ENCODE results near the gene SCRT2. TPM values are rescaled to one million over a fixed set of nuclear protein-coding genes. Genes with fewer than 3 reads are reported as not detected.

Gene SCRT2
- total RNA-seq, 1 experiment from 2014 or later: not detected

DNA sequence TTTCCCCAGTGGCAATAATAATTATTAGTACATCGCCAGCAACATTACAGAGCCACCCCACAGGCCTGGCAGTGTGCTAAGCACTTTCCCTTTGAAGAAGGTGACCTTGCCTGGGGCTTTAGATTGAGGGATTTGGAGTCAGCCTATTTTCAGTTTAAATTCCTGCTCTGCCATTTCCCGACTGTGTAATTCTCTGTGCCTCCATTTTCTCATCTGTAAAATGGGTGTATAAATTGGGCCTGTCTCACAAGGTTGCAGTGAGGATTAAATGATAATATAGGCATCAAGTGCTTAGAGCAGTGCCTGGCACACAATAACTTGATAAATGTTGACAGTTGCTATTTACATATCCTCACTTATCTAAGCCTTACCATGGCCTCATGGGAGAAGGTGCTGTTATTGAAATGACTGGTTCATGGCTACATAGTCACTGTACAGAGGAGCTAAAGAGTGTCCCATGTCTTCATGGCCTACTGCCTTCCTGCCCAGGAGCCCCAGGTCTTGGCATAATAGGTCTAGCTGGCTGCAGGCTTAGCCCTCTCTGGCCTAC lies 5.1 kb upstream of the SCRT2 start:
- no peaks in the 10 kb centered on the region for H3K9me2 ChIP-seq (ENCODE audit: insufficient read depth)
- no TSS peak for BruUV-seq (replicated peaks)
- no peak overlapping the region for H3K27ac ChIP-seq (ENCODE audit: low read depth, low read length)
- H3K4me1 ChIP-seq (ENCODE audit: control insufficient read depth in 1 of 2, insufficient read depth in 2 of 2, low read length in 2 of 2): no peaks in the 10 kb centered on the region
- no peaks in the 10 kb centered on the region for H4K20me1 ChIP-seq (ENCODE audit: insufficient read depth)
- ATAC-seq: no peak
- H3K4me2 ChIP-seq (ENCODE audit: low read length): no peak overlapping the region
- no peak overlapping the region for H3K4me3 ChIP-seq (replicated peaks in 1 of 2; ENCODE audit: low read depth in 1 of 2, low read length in 2 of 2)
- H3K9me3 ChIP-seq (ENCODE audit: control insufficient read depth in 1 of 2, insufficient read depth in 1 of 2, low read depth in 1 of 2, low read length in 2 of 2): no peaks in the 10 kb centered on the region
- H2AFZ ChIP-seq (ENCODE audit: low read depth, low read length, poor library complexity, severe bottlenecking): no peak overlapping the region
- DNase-seq (ENCODE audit: low read depth, low spot score): no peak
- no peaks in the 10 kb centered on the region for H3K79me2 ChIP-seq (ENCODE audit: insufficient read depth, low read length)
- intact Hi-C loops (cut with micrococcal nuclease): no loop called here
- ChIA-PET CTCF (no interaction called here), RAD21 (ENCODE audit: low non-redundant PET in 1 of 2, low total read pairs in 2 of 2, uncharacterized antibody in 2 of 2, unreplicated experiment in 2 of 2) (no interaction called here), POLR2A (no interaction called here)
- H3K27me3 ChIP-seq (ENCODE audit: insufficient read depth, low read length): peaks cover 34% of the 10 kb centered on the region; the same call in 1 of the 2 replicates
- no peaks in the 10 kb centered on the region for H3K36me3 ChIP-seq (ENCODE audit: control insufficient read depth in 1 of 2, insufficient read depth in 2 of 2, low read length in 2 of 2)
- TF ChIP-seq MAX (IDR thresholded peaks at IDR 0.05): no peak
- H3K9ac ChIP-seq (ENCODE audit: low read length): no peak overlapping the region

DNA sequence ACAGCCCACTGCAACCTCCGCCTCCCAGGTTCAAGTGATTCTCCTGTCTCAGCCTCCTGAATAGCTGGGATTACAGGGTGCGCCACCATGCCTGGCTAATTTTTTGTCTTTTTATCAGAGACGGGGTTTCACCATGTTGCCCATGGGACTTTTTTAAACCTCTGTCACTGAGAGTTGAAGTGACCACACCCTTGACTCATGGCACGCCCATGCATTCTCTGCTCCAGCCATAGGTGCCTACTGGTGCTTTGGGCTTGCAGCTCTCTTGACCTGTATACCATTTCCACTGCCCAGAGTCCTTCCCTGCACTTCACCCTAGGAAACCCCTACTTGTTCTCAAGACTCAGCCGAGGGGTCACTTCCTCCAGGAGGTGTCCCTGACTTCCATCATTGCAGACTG lies 2.4 kb upstream of the SCRT2 start:
- Histone ChIP-seq H4K20me1 (ENCODE audit: insufficient read depth) (no peaks in the 10 kb centered on the region), H3K79me2 (ENCODE audit: insufficient read depth, low read length) (no peaks in the 10 kb centered on the region), H3K4me3 (replicated peaks in 1 of 2; ENCODE audit: low read depth in 1 of 2, low read length in 2 of 2) (no peak overlapping the region), H3K9me3 (ENCODE audit: control insufficient read depth in 1 of 2, insufficient read depth in 1 of 2, low read depth in 1 of 2, low read length in 2 of 2) (no peaks in the 10 kb centered on the region), H3K4me1 (ENCODE audit: control insufficient read depth in 1 of 2, insufficient read depth in 2 of 2, low read length in 2 of 2) (no peaks in the 10 kb centered on the region), H3K27me3 (ENCODE audit: insufficient read depth, low read length) (peaks cover 51% of the 10 kb centered on the region), H3K36me3 (ENCODE audit: control insufficient read depth in 1 of 2, insufficient read depth in 2 of 2, low read length in 2 of 2) (no peaks in the 10 kb centered on the region), H3K27ac (ENCODE audit: low read depth, low read length) (no peak overlapping the region), H3K9me2 (ENCODE audit: insufficient read depth) (no peaks in the 10 kb centered on the region), H3K9ac (ENCODE audit: low read length) (no peak overlapping the region), H2AFZ (ENCODE audit: low read depth, low read length, poor library complexity, severe bottlenecking) (no peak overlapping the region), H3K4me2 (ENCODE audit: low read length) (no peak overlapping the region)
- ChIA-PET POLR2A (no interaction called here), CTCF (interaction anchor here (3.2 kb wide), 1 partner anchor 11 kb away, joined by 15 read pairs; no protein-coding TSS in a partner anchor), RAD21 (ENCODE audit: low non-redundant PET in 1 of 2, low total read pairs in 2 of 2, uncharacterized antibody in 2 of 2, unreplicated experiment in 2 of 2) (no interaction called here)
- ATAC-seq (no peak), DNase-seq (ENCODE audit: low read depth, low spot score) (no peak)
- no peak for TF ChIP-seq ELF1 (IDR thresholded peaks at IDR 0.05; ENCODE audit: borderline replicate concordance, low read depth)
- TF ChIP-seq SIN3A (IDR thresholded peaks at IDR 0.05; ENCODE audit: low read depth): no peak
- TF ChIP-seq CEBPB (IDR thresholded peaks at IDR 0.05; ENCODE audit: low read depth): no peak
- no peak for TF ChIP-seq SP1 (IDR thresholded peaks at IDR 0.05; ENCODE audit: low read depth)
- TF ChIP-seq SRF (IDR thresholded peaks at IDR 0.05; ENCODE audit: low read depth): no peak
- TF ChIP-seq EZH2phosphoT487 (IDR thresholded peaks at IDR 0.05; ENCODE audit: borderline replicate concordance): no peak
- intact Hi-C loops (cut with micrococcal nuclease): no loop called here
- no TSS peak for BruUV-seq (replicated peaks)

Measured in HCT116 (cell line).